ENCODE measurements around the gene VASH1.

Gene VASH1

DNA sequence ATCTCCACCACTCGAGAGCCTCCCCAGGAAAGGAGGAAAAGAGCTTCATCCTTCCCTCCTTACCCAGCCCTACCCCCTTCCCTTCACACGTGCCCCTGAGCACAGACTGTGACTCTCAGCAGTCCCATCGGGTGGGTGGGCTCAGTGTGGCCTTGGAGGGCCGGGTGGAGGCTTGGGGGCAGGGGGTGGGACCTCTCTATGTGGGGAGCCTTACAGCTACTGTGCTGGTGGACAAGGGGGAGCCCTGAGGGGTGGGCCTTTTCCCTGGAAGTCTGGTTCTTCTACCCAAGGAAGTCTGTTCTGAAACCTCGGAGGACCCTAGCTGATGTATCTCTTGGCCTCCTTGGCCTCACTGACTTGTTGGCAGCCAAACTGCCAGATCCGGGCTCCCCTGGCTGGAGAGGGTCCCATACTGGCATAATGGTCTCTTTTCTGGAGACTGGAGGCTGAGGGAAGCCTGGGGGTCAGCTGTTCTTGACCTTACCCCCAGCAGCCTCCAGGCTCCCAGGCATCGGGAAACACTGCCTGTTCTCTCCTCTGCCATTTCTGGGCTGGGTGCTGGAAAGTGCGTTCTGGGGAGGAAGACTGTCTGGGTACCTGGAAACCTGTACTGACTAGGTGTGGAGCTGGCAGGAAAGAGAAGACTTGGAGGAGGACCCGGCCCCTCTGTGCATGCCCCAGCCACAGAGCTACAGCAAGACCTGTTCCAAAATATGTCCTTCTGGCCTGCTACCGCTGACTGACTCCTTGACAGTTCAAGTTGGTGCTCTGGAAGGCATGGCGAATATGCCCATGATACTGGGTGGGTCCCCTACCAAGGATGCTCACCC is 7.6 kb downstream of the VASH1 start:
- peaks cover 54% of the 10 kb centered on the region for H3K27me3 Mint-ChIP-seq
- H3K9me3 Mint-ChIP-seq, result no peaks in the 10 kb centered on the region
- no peaks in the 10 kb centered on the region for H3K36me3 Mint-ChIP-seq (ENCODE audit: insufficient read depth)
- H3K27ac Mint-ChIP-seq (ENCODE audit: low read depth), result peak overlapping the region; percentile 44
- DNase-seq (ENCODE audit: low spot score in 2 of 2) (no peak), ATAC-seq (replicated peaks; ENCODE audit: extremely low read depth, poor library complexity, severe bottlenecking) (no peak)
- no peak overlapping the region for H3K4me3 Mint-ChIP-seq
- H3K4me1 Mint-ChIP-seq, result no peaks in the 10 kb centered on the region

DNA sequence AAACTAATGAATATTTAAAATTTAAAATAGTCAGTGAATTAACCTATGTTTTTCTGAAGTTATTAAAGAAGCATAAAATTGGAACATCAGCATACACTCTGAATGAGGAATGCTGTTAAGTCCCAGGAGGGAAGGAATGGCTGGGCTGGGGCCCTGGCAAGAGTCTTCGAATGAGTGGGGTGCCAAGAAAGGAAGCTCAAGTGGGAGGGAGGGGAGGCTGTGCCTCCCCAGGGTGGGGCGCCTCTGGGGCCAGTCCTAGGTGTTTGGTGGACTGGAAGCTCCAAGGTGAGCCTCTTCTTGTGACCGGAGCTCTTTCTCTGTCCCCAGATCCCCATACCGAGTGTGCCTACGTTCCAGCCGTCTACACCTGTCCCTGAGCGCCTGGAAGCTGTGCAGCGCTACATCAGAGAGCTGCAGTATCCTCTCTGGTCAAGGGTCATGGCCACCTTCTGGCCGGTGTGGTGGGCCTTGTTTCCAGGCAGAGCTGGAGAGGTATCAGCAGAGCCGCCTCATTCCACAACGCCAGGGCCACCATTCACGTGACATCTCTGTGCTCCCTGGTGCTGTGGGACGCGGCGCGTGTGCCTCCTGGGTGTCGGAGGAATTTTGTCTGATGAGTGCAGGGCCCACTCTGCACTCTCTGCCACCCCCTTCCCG is 8.5 kb downstream of the VASH1 start:
- Mint-ChIP-seq H3K36me3 (ENCODE audit: insufficient read depth) (no peaks in the 10 kb centered on the region), H3K4me3 (no peak overlapping the region), H3K4me1 (no peaks in the 10 kb centered on the region), H3K27me3 (peaks cover 47% of the 10 kb centered on the region), H3K9me3 (no peaks in the 10 kb centered on the region), H3K27ac (ENCODE audit: low read depth) (no peak overlapping the region)
- no peak for DNase-seq (ENCODE audit: low spot score in 2 of 2)
- no peak for ATAC-seq (replicated peaks; ENCODE audit: extremely low read depth, poor library complexity, severe bottlenecking)

DNA sequence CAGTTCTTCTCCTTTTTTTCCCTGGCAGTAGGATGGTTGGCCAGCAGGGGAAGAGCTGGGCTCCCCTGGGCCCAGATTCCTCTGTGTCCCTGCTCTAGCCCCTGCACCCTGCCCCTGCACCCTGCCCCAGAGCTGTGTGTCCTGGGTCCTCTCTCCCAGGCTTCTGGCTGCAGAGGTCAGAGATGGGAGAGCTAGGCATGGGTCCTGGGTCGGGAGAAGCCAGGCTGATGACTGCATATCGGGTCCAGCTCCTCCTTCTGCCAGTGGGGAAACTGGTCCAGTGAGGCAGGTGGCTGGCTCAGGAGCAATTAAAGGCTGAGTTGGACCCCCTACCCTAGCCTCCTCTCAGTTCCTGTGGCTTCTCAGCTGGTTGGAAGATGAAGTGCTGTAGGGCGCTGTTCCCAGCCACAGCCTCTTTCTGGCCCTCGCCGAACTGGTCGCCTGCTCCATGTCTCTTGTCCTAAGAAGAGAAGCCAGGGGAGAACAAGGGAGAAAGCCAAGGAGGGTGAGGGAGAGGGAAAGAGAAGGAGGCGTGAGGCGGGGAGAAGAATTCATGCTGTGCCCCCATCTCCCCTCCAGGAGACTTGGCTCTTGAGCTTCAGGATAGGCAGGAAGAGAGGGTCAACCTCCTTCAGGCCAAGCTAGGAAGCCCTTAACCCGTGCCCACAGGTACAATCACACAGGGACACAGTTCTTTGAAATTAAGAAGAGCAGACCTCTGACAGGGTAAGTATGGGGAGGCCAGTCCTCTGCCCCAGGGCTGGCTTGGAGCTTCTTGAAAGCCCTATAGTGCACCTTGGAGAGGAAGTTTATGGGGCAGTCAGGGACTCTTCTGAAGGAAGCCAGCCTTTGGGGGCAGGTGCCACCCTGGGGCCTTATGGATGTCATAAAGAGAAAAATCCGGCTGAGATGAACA is 9.5 kb downstream of the VASH1 start:
- Mint-ChIP-seq H3K27ac (ENCODE audit: low read depth) (no peak overlapping the region), H3K27me3 (peaks cover 44% of the 10 kb centered on the region), H3K36me3 (ENCODE audit: insufficient read depth) (peaks cover under 1% of the 10 kb centered on the region), H3K4me3 (no peak overlapping the region), H3K9me3 (no peaks in the 10 kb centered on the region), H3K4me1 (peaks cover 5% of the 10 kb centered on the region)
- no peak for DNase-seq (ENCODE audit: low spot score in 2 of 2)
- no peak for ATAC-seq (replicated peaks; ENCODE audit: extremely low read depth, poor library complexity, severe bottlenecking)

DNA sequence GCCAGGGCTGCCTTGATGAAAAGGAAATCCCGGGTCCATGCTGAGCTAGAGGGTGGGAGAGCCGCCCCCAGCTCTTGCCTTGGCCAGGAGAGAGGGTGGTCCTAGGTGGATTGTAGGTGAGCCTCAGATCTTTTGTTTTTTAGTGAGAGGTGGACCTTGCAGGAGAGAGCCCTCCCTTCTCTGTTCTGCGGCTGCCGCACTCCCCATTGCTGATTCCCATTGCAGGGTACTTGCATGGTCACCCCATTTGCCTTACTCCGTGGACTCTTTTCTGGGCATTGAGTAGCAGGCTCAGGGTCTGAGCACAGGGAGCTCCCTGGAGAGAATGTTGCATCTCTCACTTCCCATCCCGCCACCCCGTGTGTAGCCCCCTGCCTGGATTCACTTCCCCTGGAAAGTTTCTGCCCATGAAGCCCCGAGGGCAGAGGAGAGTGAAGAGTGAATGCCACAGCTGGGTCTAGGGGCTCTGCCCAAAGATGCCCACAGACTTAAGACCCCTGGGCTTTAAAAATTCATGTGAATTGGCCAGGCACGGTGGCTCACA is 10.2 kb downstream of the VASH1 start:
- DNase-seq (ENCODE audit: low spot score in 2 of 2) (no peak), ATAC-seq (replicated peaks; ENCODE audit: extremely low read depth, poor library complexity, severe bottlenecking) (no peak)
- H3K9me3 Mint-ChIP-seq, result no peaks in the 10 kb centered on the region
- peaks cover 2% of the 10 kb centered on the region for H3K36me3 Mint-ChIP-seq (ENCODE audit: insufficient read depth)
- H3K4me3 Mint-ChIP-seq, result no peak overlapping the region
- peaks cover 5% of the 10 kb centered on the region for H3K4me1 Mint-ChIP-seq
- peaks cover 40% of the 10 kb centered on the region for H3K27me3 Mint-ChIP-seq
- H3K27ac Mint-ChIP-seq (ENCODE audit: low read depth), result no peak overlapping the region

DNA sequence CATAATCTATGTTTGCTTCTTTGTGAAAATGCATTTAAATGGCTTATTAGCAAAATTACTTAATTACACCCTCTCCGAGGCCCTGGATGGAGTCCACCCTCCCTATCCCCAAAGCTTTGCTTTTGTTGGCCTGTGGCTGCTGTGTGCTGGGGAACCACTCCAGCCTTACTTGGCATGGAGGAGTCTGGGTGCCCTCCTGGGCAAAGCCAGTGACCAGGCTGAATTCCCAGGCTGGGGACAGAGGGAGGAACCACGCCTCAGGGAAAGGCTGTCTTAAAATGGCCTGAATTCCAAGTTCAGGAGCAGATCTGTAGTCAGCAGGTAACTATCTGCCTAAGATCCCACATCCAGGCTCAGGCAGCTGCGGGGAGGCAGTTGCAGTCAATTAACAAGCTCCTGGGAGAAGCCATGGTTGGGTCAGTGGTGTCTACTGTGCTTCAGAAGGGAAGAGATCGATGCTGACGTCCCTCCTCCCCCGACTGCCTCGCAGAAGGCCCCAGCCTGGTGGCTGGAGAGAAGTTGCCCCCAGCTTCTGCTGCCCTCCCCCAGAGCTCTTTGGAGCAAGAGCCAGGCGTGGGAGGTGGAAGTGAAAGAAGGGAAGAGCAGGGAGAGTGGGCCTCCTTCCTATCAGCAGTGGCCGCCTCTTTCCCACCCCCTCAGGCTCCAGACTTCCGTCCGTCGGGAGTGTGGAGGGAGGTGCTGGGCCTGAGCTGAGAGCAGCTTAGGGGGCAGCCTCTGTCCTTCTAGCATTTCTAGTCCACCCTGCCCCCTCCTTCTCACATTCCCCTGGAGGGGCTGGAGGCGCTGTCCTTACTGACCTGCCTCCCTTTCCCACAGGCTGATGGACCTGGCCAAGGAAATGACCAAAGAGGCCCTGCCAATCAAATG is 11.3 kb downstream of the VASH1 start:
- H3K9me3 Mint-ChIP-seq, result no peaks in the 10 kb centered on the region
- no peak overlapping the region for H3K27ac Mint-ChIP-seq (ENCODE audit: low read depth)
- H3K4me1 Mint-ChIP-seq, result peaks cover 5% of the 10 kb centered on the region
- no peak for ATAC-seq (replicated peaks; ENCODE audit: extremely low read depth, poor library complexity, severe bottlenecking)
- H3K4me3 Mint-ChIP-seq, result no peak overlapping the region
- peaks cover 2% of the 10 kb centered on the region for H3K36me3 Mint-ChIP-seq (ENCODE audit: insufficient read depth)
- peaks cover 40% of the 10 kb centered on the region for H3K27me3 Mint-ChIP-seq
- no peak for DNase-seq (ENCODE audit: low spot score in 2 of 2)

DNA sequence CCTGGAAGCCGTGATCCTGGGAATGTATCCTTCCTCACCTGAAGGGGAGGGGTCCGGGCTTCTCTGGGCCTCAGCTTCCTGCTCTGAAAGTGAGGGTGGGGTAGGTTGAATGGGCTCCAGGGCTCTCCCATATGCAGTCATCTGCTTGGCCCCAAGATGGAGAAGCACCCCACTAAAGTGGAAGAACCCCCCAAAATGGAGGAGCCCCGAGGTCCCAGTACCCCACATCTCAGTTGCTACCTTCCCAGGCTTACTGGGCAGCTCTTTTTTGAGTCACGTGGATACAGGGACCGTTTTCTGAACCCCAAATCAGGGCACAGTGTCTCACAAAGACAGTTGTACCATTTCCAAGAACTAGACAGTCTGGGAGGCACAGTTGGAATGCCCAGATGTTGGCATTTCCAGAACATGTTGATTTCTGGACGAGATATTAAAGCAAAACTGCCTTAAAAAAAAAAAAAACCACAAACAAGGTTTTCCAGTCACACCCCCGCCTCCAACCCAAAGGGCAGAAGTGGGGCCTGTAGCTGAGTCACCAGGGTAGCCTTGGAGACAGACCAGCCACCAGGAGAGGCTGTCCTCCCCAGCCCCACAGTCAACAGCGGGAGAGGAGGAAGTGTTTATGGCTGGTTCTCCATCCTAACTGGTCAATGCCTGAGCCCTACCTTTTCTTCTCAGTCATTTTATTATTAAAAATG is 12.1 kb downstream of the VASH1 start:
- Mint-ChIP-seq H3K27me3 (peaks cover 40% of the 10 kb centered on the region), H3K4me3 (no peak overlapping the region), H3K4me1 (peaks cover 5% of the 10 kb centered on the region), H3K27ac (ENCODE audit: low read depth) (no peak overlapping the region), H3K9me3 (no peaks in the 10 kb centered on the region), H3K36me3 (ENCODE audit: insufficient read depth) (peaks cover 2% of the 10 kb centered on the region)
- DNase-seq (ENCODE audit: low spot score in 2 of 2) (no peak), ATAC-seq (replicated peaks; ENCODE audit: extremely low read depth, poor library complexity, severe bottlenecking) (no peak)

DNA sequence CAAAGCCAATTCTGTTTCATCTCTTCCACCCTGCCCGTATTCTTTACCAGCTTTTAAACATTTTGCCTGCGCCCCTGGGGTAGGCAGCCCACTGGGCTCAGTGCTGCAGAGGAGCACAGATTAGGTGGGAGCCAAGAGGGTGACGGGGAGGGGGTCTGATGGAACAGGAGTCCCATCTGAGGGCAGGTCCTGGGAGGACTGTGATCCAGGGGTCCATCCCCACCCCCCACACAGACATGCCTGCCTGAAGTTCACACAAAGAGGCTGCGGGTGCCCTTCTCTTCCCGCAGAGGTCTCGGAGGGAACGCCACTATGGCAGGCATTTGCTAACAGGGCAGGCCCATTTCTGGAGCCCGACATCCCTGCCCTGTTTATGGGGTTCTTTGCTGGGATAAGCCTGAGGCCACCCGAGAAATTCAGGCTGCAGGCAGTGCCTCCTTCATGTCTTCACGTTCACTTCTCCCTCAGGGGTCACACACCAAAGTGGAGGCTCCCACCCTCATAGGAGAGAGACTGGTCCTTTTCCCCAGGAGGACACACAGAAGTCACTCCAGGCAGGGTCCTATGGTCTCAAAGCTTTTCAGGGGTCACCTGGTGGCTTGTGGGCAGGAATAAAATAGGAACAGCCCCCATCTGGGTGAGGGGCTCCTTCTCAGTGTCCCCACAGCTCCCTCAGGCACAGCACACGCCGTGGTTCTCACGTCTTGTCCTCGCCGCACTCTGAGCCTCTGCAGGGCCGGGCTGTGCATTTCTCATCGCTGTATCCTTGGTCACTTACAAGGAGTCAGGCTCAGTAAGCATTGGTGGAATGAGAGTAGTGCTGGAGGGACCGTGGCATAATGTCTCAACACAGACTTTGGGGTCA is 12.9 kb downstream of the VASH1 start:
- Mint-ChIP-seq H3K4me3 (no peak overlapping the region), H3K36me3 (ENCODE audit: insufficient read depth) (peaks cover 2% of the 10 kb centered on the region), H3K27ac (ENCODE audit: low read depth) (no peak overlapping the region), H3K4me1 (peaks cover 5% of the 10 kb centered on the region), H3K27me3 (peaks cover 40% of the 10 kb centered on the region), H3K9me3 (no peaks in the 10 kb centered on the region)
- ATAC-seq (replicated peaks; ENCODE audit: extremely low read depth, poor library complexity, severe bottlenecking), result no peak
- DNase-seq (ENCODE audit: low spot score in 2 of 2), result no peak

DNA sequence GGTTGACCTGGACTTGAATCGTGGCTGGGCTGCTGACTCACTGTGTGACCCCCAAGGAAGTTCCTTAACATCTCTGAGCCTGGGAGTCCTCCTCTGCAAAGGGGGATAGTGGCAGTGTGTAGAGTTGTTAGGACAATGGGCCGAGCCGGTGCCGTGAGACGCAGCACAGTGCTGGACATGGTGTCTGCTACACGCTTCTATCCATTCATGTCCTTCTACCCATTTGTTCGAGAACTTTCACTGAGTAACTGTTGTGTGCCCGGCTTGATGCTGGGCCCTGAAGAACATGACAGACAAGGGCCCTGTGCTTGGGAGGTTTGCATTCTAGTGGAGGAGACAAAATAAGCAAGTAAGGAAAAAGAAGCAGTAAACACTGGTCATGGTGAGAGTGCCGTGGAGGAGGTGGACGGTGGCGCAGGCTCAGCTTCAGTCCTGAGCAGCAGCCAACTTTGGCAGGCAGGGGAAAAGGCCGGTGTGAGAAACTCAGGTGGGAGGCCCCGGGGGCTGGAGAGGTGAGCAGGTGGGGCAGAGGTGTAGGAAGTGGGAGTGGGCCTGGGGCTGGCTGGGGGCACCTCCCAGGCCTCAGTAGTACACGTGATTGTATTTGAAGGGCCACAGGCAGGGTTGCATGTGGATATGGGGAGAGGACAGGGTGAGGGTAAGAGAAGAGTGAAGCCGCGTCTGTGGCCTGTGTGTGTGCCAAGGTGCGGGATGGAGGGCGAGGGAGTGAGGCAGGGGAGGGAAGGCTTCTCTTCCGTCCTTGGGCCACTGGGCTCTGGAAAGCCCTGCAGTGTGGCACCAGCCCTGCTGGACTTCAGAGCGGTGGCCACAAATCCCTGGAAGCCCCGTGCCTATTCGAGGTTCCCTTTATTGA is 13.8 kb downstream of the VASH1 start:
- H3K27me3 Mint-ChIP-seq, result peaks cover 35% of the 10 kb centered on the region
- DNase-seq (ENCODE audit: low spot score in 2 of 2) (no peak), ATAC-seq (replicated peaks; ENCODE audit: extremely low read depth, poor library complexity, severe bottlenecking) (no peak)
- H3K4me1 Mint-ChIP-seq, result peaks cover 5% of the 10 kb centered on the region
- H3K4me3 Mint-ChIP-seq, result no peak overlapping the region
- no peaks in the 10 kb centered on the region for H3K9me3 Mint-ChIP-seq
- peak overlapping the region; percentile 64 for H3K27ac Mint-ChIP-seq (ENCODE audit: low read depth)
- peaks cover 2% of the 10 kb centered on the region for H3K36me3 Mint-ChIP-seq (ENCODE audit: insufficient read depth)

DNA sequence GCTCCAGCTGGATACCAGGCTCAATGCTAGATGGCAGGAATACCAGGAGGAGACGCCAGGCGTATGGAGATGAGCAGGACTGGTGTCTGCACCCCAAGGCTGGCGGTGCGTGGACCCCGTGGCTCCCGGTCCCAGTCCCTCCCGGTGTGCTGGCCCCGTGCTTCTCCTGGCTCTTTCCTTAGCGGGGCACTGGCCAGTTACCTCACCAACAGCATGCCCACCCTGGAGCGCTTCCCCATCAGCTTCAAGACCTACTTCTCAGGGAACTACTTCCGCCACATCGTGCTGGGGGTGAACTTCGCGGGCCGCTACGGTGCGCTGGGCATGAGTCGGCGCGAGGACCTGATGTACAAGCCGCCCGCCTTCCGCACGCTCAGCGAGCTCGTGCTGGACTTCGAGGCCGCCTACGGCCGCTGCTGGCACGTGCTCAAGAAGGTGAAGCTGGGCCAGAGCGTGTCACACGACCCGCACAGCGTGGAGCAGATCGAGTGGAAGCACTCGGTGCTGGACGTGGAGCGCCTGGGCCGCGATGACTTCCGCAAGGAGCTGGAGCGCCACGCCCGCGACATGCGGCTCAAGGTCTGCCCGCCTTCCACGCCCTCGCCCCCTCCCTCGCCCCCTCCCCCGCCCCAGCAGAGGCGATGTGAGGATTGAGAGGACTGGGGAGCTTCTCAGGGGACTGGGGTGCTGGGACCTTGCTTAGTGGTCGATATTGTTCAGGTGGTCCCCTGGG is 14.6 kb downstream of the VASH1 start:
- Mint-ChIP-seq H3K36me3 (ENCODE audit: insufficient read depth) (peaks cover 2% of the 10 kb centered on the region), H3K27me3 (peaks cover 27% of the 10 kb centered on the region), H3K4me1 (peaks cover 5% of the 10 kb centered on the region), H3K4me3 (no peak overlapping the region), H3K9me3 (no peaks in the 10 kb centered on the region), H3K27ac (ENCODE audit: low read depth) (no peak overlapping the region)
- DNase-seq (ENCODE audit: low spot score in 2 of 2) (no peak), ATAC-seq (replicated peaks; ENCODE audit: extremely low read depth, poor library complexity, severe bottlenecking) (no peak)
